Measurements from ENCODE around the gene ABCA2. TPM values are rescaled to one million over a fixed set of nuclear protein-coding genes. Genes with fewer than 3 reads are reported as not detected.

The ABCA2 gene
- total RNA-seq, 1 experiment from 2014 or later, result 19.2 TPM

- no peak; the same call in 1 of the 2 replicates for TF ChIP-seq HMGXB4 (CRISPR knock-in tag; IDR thresholded peaks at IDR 0.05)
- TF ChIP-seq ZNF138 (CRISPR knock-in tag; conservative IDR thresholded peaks at IDR 0.05), result no peak
- TF ChIP-seq ZNF263 (CRISPR knock-in tag; IDR thresholded peaks at IDR 0.05; ENCODE audit: low read depth), result no peak
- no peak for TF ChIP-seq ZNF416 (CRISPR knock-in tag; IDR thresholded peaks at IDR 0.05)
- no peak for TF ChIP-seq ARID4B (CRISPR knock-in tag; IDR thresholded peaks at IDR 0.05; ENCODE audit: borderline replicate concordance)
Observed at GRCh38 chr9:137053944-137054931, 26.2 kb upstream of the ABCA2 start, which contains the start of gene ENTPD2 (continued).

GRCh38 chr9:137052998-137053943, 25.2 kb upstream of the ABCA2 start:
- H3K27me3 Mint-ChIP-seq (ENCODE audit: low read depth), result peaks cover 44% of the 10 kb centered on the region
- H3K4me3 Mint-ChIP-seq, result peak overlapping the region; percentile 18; the same call in 1 of the 2 replicates
- peak; percentile 47 for DNase-seq (ENCODE audit: low spot score)
- H3K9me3 Mint-ChIP-seq, result no peaks in the 10 kb centered on the region
- CTCF ChIA-PET, result interaction anchor here (0.7 to 10.4 kb wide), 14 partner anchors 14 to 295 kb away, joined by 3 to 240 read pairs (median 3); partner anchors contain the start of genes ABCA2, LCN8, PAXX and RNF208
- no peaks in the 10 kb centered on the region for H3K36me3 Mint-ChIP-seq
- H3K27ac Mint-ChIP-seq, result no peak overlapping the region
- TF ChIP-seq HMGXB4 (CRISPR knock-in tag; IDR thresholded peaks at IDR 0.05), result no peak; the same call in 1 of the 2 replicates
- TF ChIP-seq CDX4 (CRISPR knock-in tag; IDR thresholded peaks at IDR 0.05; ENCODE audit: borderline replicate concordance), result no peak
- no peak for TF ChIP-seq USF2 (CRISPR knock-in tag; IDR thresholded peaks at IDR 0.05)
- TF ChIP-seq NFYB (CRISPR knock-in tag; conservative IDR thresholded peaks at IDR 0.05; ENCODE audit: low read depth), result 0 out of 2 replicates have a peak, but pooled peaks have one; percentile 9
- peak; percentile 12 for ATAC-seq
- POLR2A ChIA-PET, result interaction anchor here (0.6 kb wide), 1 partner anchor 188 kb away, joined by 3 read pairs; the partner anchor contains the start of gene TUBB4B
- peaks cover 6% of the 10 kb centered on the region; the same call in 1 of the 2 replicates for H3K4me1 Mint-ChIP-seq
